GM19455 (cell line): ENCODE measurements around the gene MRAP2.
"Not testable (repeated sequence)": the region's sequence is repeated elsewhere in the genome, so short reads cannot be mapped to it uniquely, and the experiment has no call there.

Experiments used
- ATAC-seq: cut with Tn5 transposase; IDR thresholded peaks from one replicate; pipeline ENCODE4 v1.9.1; 2021; ENCODE audit not compliant: unreplicated experiment

MRAP2 gene

GRCh38 chr6:84028350-84028749 lies 5.2 kb upstream of the MRAP2 start:
- no peak for ATAC-seq

- not testable (repeated sequence) for ATAC-seq
These were observed 1.6 kb upstream of the MRAP2 start for GRCh38 chr6:84032000-84032399.

- ATAC-seq: no peak
These were observed 1.9 kb downstream of the MRAP2 start for GRCh38 chr6:84035484-84035883.

GRCh38 chr6:84037425-84038089 lies 4.0 kb downstream of the MRAP2 start:
- no peak for ATAC-seq

GRCh38 chr6:84042603-84043002 lies 9.0 kb downstream of the MRAP2 start:
- no peak for ATAC-seq

GRCh38 chr6:84043555-84043954 lies 10.0 kb downstream of the MRAP2 start:
- ATAC-seq: no peak

GRCh38 chr6:84046755-84047154 lies 13.2 kb downstream of the MRAP2 start:
- ATAC-seq: no peak

GRCh38 chr6:84048588-84048987 lies 15.0 kb downstream of the MRAP2 start:
- no peak for ATAC-seq

- no peak for ATAC-seq
These were observed 16.8 kb downstream of the MRAP2 start for GRCh38 chr6:84050408-84050807.

- no peak for ATAC-seq
These were observed 18.8 kb downstream of the MRAP2 start for GRCh38 chr6:84052204-84052882.

GRCh38 chr6:84052883-84053241 lies 19.3 kb downstream of the MRAP2 start:
- no peak for ATAC-seq

GRCh38 chr6:84055647-84056046 lies 22.1 kb downstream of the MRAP2 start:
- no peak for ATAC-seq

GRCh38 chr6:84057908-84058307 lies 24.3 kb downstream of the MRAP2 start:
- ATAC-seq: no peak

- ATAC-seq: no peak
These were observed 25.5 kb downstream of the MRAP2 start for GRCh38 chr6:84059082-84059481.

- no peak for ATAC-seq
These were observed 27.6 kb downstream of the MRAP2 start for GRCh38 chr6:84061174-84061573.

GRCh38 chr6:84061613-84062398 lies 28.2 kb downstream of the MRAP2 start:
- ATAC-seq: no peak

- ATAC-seq: no peak
These were observed 29.1 kb downstream of the MRAP2 start for GRCh38 chr6:84062519-84063154.

GRCh38 chr6:84065693-84066290 lies 32.2 kb downstream of the MRAP2 start:
- no peak for ATAC-seq

GRCh38 chr6:84066536-84066935 lies 33.0 kb downstream of the MRAP2 start:
- no peak for ATAC-seq

GRCh38 chr6:84068873-84069272 lies 35.3 kb downstream of the MRAP2 start:
- not testable (repeated sequence) for ATAC-seq

- ATAC-seq: no peak
These were observed 38.9 kb downstream of the MRAP2 start for GRCh38 chr6:84072442-84072997.
